Hindlimb muscle (tissue), 1 donor: ENCODE results near the gene SLC22A7. TPM values are rescaled to one million over a fixed set of nuclear protein-coding genes. Genes with fewer than 3 reads are reported as not detected.
"Not testable (repeated sequence)": the region's sequence is repeated elsewhere in the genome, so short reads cannot be mapped to it uniquely, and the experiment has no call there.

Source experiments
- DNase-seq: peaks from one replicate; pipeline ENCODE4 v3.0.0-alpha.2; 2013
- polyA plus RNA-seq: library from polyadenylated mRNA; unstranded; fragments of 120-200 nt; gene quantifications from one replicate; pipeline ENCODE4 v1.2.1, GENCODE V29; 2013; ENCODE audit not compliant: insufficient read length

The SLC22A7 gene
- polyA plus RNA-seq, 1 donor, result not detected

DNA sequence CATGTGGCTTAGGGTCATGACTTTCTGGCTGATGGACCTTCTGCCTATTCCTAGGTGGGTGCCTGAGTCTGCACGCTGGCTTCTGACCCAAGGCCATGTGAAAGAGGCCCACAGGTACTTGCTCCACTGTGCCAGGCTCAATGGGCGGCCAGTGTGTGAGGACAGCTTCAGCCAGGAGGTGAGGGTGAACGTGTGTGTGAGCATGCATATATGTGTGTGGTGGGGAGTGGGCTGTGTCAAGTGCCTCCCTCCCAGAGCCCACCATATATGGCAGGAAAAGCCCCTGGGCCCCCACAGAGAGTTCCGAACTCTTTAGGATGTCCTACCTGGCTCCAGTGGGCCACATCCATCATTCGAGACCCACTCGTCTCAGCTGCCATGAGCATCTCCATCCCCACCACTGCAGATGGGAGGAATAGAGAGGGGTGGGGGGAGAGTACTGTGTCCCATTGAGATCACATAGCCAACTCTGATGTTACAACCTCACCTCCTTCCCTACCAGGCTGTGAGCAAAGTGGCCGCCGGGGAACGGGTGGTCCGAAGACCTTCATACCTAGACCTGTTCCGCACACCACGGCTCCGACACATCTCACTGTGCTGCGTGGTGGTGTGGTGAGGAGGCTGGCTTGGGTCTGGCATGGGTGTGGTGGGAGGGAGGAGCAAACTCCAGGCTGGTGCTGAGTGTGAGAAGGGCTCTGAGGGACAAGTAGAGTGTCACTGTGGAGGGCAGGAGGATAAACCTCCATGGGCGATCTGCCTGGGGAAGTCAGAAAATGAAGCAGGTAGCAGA, 3.2 kb downstream of the SLC22A7 start:
- no peak for DNase-seq

DNA sequence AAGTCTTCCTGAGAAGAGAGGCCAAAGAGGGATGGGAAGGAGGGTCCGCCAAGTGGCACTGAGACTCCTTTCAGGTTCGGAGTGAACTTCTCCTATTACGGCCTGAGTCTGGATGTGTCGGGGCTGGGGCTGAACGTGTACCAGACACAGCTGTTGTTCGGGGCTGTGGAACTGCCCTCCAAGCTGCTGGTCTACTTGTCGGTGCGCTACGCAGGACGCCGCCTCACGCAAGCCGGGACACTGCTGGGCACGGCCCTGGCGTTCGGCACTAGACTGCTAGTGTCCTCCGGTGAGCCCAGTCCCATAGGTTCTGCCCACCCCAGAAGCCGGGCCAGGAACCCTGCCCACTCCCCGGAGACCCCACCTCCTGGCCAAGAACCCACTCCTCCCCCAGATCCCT, 4.1 kb downstream of the SLC22A7 start:
- DNase-seq, result no peak

DNA sequence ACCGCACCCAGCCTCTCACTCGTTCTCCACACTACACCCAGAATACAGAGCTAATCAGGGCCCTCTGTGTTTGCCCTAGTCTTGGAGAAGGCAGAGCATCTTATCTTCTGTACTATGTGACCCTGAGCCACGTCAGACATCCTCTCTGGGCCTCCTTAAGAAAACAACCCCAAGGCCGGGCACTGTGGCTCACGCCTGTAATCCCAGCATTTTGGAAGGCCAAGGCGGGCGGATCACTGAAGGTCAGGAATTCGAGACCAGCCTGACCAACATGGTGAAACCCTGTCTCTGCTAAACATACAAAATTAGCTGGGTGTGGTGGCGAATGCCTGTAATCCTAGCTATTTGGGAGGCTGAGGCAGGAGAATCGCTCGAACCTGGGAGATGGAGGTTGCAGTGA, 4.9 kb downstream of the SLC22A7 start:
- DNase-seq, result not testable (repeated sequence)

DNA sequence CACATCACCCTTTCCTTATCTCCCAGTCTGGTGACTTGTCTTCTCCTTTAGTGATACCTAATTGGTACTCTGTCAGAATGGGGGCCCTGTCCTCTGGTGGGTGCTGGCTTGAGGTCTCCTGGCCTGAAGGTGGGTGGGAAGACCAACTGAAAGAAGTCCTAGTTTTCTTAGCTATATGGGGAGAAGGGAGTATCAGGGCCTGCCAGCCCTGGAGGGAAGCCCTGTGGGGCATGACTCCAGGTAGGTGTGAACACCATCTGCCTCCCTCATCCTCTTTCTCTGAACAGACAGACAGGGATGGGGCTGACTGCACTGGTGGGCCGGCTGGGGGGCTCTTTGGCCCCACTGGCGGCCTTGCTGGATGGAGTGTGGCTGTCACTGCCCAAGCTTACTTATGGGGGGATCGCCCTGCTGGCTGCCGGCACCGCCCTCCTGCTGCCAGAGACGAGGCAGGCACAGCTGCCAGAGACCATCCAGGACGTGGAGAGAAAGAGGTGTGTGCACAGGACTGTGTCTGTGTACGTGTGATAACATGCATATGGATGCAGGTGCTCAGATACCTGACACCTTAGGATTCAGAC, 5.8 kb downstream of the SLC22A7 start:
- DNase-seq, result no peak

DNA sequence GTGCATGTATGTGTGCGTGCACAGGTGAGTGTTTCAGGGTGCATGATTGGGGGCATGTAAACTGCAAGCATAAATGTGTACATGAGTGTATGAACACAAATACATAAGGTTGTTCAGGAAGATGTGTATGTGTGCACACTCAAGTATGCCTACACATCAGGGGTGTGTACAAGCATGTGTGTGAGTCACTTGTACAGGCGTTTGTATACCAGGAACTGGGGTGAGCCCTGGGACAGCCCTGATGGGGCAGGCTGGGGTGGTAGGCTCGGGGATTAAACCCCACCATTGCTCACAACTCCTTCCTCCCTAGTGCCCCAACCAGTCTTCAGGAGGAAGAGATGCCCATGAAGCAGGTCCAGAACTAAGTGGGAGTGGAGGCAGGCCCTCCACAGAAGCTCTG, 6.3 kb downstream of the SLC22A7 start:
- DNase-seq, result no peak

DNA sequence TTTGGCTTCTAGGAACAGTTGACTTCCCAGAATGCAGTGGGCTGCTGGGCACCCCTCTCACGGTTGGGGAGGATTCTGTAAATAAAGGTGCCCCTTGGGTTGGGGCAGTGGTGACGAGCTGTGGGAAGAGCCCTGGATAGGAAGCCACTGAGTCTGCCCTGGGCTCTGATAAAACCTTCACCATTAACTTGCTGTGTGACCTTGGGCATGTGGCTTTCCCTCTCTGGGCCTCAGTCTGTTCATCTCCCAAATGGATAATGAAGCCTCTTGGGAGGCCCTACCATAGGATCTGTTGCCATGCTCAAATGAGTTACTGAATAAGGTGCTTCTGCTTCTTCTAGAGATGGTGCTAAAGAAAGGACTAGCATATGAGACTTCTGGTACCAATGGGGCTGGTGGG, 6.8 kb downstream of the SLC22A7 start:
- DNase-seq, result no peak

DNA sequence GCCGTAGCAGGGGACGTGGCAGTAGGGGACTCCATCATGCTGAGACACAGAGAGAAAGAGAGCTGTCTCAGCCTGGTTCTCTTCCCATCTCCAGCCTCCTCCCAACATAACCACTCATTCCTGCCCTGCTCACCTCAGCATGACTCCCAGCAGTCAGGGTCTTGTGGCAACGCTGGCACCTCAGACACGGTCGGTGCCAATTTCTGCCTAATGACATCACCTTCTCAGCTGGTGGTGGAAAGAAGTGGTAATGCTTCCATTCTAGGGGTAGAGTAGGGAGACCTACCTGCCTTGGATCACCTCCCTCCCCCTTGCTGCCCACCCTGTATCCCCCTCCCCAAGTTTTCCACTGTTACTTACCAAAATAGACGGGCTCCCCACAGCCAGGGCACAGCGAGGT, 8.0 kb downstream of the SLC22A7 start:
- DNase-seq, result no peak

DNA sequence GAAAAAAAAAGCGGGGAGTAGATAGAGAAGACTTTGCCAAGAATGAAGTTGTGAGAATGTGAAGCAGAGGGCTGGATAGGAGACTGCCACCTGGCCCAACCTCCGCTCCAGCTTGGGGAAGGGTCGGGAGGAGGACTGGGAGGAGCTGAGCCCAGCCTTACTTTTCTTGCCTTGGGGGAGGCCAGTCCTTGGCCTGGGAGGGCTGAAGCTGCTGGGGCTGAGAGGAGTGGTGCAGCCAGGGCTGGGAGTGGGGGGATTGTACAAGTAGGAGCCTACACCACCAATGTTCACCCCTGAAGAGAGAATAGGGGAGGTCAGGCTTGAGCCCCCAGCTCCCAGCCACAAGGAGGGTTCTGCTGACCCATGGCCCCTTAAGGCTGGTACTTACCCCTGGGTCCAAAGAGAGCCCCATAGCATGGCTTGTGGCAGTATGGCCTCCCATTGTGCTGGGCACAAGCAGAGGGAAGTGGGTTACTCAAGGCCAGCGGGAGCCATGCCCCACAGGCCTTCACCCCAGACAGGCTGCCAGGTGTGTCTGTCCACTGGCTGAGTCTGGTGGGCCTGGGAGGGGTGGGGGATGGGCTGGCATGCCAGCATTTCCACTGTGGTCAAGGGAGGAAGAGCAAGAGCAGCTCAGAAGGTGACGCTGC, 9.5 kb downstream of the SLC22A7 start:
- DNase-seq, result no peak

DNA sequence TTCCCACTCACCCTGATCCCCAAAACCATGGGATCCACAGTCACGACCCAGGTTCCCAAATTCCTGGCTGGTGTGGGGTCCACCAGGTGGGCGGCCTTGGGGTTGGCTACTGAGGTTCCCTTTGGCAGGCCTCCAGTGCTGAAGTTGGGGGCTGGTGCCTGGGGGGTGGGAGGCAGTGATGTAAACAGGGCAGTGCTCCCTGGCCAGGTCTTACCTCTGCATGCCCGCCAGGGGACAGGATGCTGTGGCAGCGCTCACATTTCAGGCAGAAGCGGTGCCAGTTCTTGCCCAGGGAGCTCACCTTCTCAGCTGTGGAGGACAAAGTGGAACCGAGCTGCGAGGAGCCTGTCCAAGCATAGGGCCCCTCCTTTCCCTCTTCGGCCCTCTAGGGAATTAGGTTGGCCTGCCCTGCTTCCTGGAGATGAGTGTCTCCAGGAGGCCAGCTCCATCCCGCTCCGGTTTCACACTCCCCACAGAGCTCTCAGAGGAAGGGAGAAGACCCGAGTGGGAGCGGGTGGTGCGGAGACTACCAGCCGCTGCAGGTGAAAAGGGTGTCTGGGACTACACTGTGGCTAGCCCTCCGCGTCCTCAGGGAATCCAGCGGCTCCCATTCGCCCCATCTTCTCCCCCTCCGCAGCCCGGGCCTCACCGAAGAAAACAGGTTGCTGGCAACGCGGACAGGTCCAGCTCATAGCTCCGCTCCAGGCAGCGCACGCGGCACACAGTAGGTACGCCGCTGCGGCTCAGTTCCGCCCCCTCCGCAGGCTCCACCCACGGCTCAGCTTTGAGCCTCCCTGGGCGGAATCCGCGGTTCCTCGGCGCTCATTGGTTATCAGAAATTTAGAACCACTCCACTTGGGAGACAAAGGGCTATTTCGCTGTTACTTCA, 10.3 kb downstream of the SLC22A7 start, which contains the start of gene CRIP3:
Gene CRIP3 (minus strand): TSS at position 726 of the 889 bp plus-strand sequence. CDS start 34 bp downstream, at position 692.
- DNase-seq, result peak; percentile 46

DNA sequence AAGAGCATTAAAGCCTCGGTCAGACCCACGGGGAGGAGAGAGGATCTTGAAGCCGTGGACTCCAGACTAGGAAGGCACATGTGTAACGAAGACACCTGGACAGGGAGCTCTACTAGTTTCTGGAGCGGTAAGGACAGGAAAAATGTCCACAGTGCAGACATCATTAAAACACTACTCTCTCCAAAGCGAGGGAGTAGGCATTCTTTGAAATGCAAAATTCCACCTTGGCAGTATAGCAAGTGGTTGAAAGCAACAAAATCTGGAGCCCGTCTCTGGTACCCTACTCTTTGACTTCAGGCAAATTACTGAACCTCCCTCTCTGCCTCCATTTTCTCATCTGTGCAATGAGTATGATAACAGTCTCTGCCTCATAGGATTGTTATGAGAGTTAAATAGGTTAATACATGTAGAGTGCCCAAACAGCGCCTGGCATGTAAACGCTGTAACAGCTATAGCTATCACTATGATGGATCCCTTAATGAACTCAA, 11.0 kb downstream of the SLC22A7 start:
- no peak for DNase-seq

DNA sequence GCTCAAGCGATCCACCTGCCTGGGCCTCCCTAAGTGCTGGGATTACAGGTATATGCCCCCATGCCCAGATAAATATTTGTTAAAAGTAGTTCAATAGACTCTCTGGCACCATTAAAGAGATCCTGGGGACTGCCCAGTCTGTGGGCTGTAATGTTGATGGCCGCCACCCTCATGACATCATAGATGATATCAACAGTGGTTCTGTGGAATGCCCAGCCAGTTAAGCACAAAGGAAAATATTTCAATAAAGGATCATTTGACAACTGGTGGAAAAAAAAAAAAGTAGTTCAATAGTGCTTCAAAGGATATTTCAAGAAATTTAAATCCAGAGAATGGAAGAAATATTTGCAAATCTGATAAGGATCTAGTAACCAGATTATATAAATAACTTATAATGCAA, 12.1 kb downstream of the SLC22A7 start:
- DNase-seq, result no peak

DNA sequence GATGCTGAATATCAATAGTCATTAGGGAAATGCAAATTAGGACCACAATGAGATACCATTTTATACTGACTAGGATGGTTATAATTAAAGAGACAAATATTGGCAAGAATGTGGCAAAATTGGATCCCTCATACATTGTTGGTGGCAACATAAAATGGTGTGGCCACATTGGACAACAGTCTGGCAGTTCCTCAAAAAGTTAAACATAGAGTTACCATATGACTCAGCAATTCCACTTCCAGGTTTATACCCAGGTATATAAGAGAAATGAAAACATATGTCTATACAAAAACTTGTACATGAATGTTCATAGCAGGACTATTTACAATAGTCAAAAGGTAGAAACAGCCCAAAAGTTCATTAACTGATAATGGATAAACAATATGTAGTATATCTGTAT, 12.6 kb downstream of the SLC22A7 start:
- DNase-seq, result no peak

DNA sequence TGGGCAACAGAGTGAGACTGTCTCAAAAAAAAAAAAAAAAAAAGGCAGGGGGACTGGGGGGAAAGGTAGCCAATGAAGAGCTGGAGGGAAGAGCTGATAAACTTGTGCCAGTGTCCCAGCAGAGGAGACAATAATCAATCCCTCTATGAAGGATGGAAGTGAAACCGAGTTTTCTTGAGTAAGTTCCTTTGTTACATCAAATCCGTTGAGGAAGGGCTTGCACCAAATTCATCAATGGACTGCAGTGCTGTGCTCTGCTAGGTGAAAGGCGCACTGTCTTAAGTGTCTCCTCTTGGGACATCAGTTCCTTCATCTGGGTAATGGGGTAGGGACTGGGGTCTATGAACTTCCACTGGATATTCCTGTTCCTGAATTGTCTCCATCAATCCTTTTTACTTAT, 13.6 kb downstream of the SLC22A7 start:
- DNase-seq, result no peak

DNA sequence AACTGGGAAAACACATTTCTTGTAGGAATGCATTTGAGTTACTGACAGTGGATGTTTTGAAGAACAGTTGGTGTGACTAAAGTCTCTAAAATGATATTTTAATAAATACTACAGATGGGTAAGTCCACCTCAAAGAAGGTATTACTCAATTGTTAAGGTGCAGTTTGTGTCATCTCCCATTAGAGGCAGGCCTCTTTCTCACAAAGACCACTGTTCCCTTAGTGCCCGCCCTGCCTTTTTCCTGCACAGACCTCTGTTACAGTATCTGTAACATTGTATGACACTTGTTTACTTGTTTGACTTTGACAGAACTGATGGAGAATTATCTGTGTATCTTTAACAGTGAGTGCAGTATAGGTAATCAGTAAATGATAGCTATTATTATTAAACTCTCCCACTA, 15.8 kb downstream of the SLC22A7 start:
- no peak for DNase-seq

DNA sequence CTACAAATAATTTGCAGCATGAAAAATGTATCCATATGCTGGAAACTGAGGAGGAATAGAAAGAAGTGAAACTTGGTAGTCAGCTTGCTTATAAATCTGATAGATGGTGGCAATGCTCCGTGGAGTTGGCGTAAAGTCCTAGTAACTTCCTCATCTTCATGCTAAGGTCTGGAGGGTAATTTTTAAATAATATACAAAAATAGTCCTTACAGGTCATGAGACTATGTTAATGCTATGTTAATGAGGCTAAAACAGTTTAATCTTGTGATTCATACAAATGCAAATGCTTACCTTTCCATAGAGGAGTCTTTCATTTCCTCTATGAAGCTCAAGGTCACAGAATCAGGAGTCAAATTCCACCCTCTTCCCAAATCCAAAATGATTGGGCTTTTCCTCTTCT, 20.0 kb downstream of the SLC22A7 start:
- DNase-seq, result no peak

DNA sequence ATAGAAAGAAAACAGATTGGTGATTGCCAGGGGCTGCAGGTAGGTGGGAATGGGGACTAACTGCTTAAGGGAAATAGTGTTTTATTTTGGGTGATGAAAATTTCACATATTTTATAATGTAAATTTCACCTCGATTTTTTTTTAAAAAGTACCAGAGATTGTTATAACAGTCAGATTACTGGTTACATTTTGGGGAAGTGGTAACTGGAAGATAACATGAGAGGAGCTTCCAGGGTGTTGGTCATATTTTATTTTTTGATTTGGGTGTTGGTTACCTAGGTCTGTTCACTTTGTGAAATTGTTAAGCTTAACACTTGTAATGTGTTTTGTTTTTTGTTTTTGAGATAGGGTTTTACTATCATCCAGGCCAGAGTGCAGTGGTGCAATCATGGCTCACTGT, 27.8 kb downstream of the SLC22A7 start:
- no peak for DNase-seq

DNA sequence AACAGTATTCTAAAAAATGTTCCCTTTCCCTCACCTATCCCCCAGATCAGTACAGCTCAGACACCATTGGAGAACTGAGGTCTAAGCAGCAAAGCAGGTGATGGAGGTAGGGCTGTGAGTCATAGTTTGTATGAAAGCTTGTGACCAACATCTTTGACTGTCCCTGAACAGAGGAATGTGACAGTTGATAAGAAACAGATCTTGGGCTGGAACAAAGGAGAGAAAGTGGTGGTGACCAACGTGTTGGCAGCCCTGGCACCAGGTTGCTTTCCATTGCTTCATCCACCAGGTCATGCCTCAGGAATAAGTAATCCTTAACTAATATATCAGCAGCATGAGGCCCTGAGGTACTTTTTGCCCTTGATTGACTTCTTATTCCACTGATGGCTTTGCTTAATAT, 30.5 kb downstream of the SLC22A7 start:
- no peak for DNase-seq

DNA sequence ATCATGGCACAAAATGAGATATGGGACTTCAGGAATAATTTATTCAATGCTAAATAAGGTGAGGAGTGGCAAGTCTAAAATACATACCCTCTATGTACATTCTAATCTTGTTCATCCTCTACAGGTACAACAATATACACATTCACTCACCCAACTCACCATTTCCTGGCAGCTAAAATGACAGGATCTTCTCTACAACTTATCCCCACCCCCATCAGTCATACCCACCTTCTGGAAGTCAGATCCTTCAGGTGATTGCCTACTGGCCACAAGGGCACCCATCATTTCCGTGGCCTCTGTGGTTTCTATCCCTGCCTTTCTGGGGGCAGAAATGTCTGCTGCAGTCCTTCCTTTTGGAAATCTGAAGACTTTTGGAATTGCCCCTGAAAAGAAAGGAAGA, 33.4 kb downstream of the SLC22A7 start:
- no peak for DNase-seq

DNA sequence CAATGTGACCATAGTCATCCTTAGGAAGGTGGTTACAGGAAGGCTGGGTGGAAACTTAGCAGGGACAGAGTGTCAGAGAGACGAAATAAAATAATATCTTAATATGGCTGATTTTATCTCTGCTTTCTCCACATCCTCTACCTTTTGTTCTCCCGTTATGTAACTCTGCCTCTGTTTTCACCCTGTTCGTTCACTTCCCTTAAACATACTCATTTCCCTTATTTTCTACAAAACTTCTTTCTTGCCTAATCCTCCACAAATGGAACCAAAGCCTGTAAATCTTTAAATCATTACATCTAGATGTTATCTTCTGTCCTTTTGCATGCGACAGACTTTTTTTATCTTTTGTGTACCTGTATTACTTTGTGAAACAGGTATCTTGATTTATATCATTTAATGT, 33.8 kb downstream of the SLC22A7 start:
- no peak for DNase-seq

DNA sequence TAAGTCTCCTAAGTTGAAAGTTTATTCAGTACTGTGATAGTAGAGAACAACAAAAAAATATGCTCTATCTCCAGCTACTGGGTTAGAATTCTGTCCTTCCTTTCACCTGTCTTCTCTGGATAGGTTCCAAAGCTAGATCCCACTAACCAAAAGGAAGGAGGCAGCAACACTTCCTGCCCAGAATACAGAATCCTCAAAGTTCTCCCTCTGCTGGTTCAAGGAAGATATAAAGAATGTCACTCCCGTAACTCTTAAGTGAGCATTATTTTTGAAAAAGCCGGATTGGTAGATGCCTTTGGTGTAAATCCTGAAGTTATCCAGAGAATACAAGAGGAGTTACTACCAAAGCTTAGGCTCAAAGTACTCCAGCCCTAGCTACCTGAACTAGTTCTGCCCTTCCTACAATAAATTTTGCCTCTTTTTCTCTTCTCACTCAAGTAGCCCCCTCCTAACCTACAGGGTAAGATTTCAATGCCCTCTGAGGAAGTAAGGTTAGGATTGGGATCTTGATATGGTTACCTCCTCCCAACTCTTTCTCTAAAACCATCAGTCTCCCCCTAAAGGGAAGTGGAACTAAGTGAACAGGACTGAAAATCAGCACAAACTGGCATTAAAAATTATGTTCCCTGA, 36.5 kb downstream of the SLC22A7 start:
- DNase-seq, result peak; percentile 37

DNA sequence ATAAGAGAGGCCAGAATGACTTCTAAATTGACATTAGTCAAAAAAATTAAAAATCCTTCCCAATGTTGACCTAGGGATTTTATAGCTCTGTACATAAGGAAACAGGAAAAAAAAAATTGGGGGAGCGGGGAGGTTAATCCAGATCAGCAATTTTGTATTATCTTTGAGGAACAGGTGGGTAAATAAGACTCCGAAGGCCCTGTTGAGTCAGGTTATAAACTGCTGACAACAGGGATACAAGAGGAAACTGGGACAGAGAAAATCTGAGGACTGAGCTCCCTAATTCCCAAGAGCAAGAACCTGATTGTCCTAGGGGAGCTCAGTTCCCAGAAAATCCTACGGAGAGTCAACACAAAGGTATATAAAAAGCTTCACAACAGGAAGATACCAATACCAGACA, 37.4 kb downstream of the SLC22A7 start:
- DNase-seq, result no peak

DNA sequence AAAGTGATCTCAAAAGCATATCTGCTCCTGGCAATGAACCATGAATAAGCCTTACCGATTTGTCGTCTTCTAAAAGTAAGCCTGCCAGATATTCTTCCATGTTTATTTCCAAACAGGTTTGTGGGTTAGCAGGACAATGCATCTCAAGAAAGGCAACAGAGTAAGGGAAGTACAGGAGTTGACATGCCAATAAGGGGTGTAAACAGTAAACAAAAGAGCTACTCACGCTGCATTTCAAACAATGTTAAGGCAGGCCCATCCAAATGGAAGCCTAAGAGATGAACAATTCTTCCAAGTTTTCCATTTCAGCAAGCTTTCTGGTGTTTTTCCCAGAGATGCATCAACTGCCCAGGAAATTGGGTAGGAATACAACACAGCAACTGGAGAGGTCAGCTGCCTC, 38.3 kb downstream of the SLC22A7 start:
- DNase-seq, result no peak
